NCI-H2196 treated with DMSO at 0.1 percent for 48 hours (cell line): ENCODE results near the gene ZNF428.
"Not testable (repeated sequence)": the region's sequence is repeated elsewhere in the genome, so short reads cannot be mapped to it uniquely, and the experiment has no call there.

Experiments used
- DNase-seq: peaks from one replicate; lab custom pipeline; 2025; ENCODE audit not compliant: unreplicated experiment; lab: John Stamatoyannopoulos, UW

The ZNF428 gene

GRCh38 chr19:43620061-43621001, 902 bp upstream of the ZNF428 start:
- DNase-seq: no peak

GRCh38 chr19:43618921-43619261, 538 bp downstream of the ZNF428 start:
- DNase-seq: peak; percentile 61

GRCh38 chr19:43616954-43617353, 2.5 kb downstream of the ZNF428 start:
- DNase-seq: no peak

- no peak for DNase-seq
These were observed 3.1 kb downstream of the ZNF428 start for GRCh38 chr19:43616306-43616705.

- DNase-seq: no peak
These were observed 7.1 kb downstream of the ZNF428 start for GRCh38 chr19:43612374-43612773.

GRCh38 chr19:43611788-43612187, 7.6 kb downstream of the ZNF428 start, which contains the start of gene SRRM5:
TSS of gene SRRM5 (plus strand) at chr19:43612088. CDS start at chr19:43612122, 34 bp downstream.
- no peak for DNase-seq

- DNase-seq: no peak
These were observed 8.9 kb downstream of the ZNF428 start for GRCh38 chr19:43610493-43610892.

GRCh38 chr19:43609872-43610271, 9.6 kb downstream of the ZNF428 start:
- DNase-seq: no peak

- no peak for DNase-seq
These were observed 11.9 kb downstream of the ZNF428 start for GRCh38 chr19:43607238-43608205.

GRCh38 chr19:43606569-43607229, 12.7 kb downstream of the ZNF428 start:
- DNase-seq: peak; percentile 61

GRCh38 chr19:43605875-43606568, 13.4 kb downstream of the ZNF428 start:
- DNase-seq: no peak

GRCh38 chr19:43600326-43600725, 19.1 kb downstream of the ZNF428 start:
- DNase-seq: not testable (repeated sequence)

- no peak for DNase-seq
These were observed 19.7 kb downstream of the ZNF428 start for GRCh38 chr19:43599635-43600295.

- DNase-seq: no peak
These were observed 20.8 kb downstream of the ZNF428 start for GRCh38 chr19:43598445-43599240.

GRCh38 chr19:43597876-43598275, 21.6 kb downstream of the ZNF428 start:
- DNase-seq: no peak

- DNase-seq: no peak
These were observed 22.5 kb downstream of the ZNF428 start for GRCh38 chr19:43596842-43597461.

GRCh38 chr19:43595999-43596841, 23.2 kb downstream of the ZNF428 start, which contains the start of the genes IRGQ and ZNF576:
TSS of gene IRGQ (minus strand) at chr19:43596134. CDS start at chr19:43595338, 796 bp downstream.
TSS of gene ZNF576 (plus strand) at chr19:43596595. CDS start at chr19:43597109, 514 bp downstream.
- peak; percentile 98 for DNase-seq

GRCh38 chr19:43595605-43595998, 23.8 kb downstream of the ZNF428 start:
- no peak for DNase-seq
